ENCODE data around the gene MINPP1.

The MINPP1 gene

DNA sequence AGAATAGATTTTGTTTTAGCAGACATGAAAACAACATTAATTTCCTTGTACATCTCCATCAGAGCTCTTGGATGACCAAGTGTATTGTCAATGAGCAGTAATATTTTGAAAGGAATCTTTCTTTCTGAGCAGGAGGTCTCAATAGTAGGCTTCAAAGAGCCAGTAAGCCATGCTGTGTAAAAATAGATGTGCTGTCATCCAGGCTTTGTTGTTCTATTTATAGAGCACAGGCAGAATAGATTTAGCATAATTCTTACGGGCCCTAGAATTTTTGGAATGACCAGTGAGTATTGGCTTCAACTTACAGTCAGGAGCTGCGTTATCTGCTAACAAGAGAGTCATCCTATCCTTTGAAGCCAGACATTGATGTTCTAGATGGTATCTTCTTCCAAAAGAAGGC lies 19.0 kb downstream of the MINPP1 start:
- no peak for DNase-seq

DNA sequence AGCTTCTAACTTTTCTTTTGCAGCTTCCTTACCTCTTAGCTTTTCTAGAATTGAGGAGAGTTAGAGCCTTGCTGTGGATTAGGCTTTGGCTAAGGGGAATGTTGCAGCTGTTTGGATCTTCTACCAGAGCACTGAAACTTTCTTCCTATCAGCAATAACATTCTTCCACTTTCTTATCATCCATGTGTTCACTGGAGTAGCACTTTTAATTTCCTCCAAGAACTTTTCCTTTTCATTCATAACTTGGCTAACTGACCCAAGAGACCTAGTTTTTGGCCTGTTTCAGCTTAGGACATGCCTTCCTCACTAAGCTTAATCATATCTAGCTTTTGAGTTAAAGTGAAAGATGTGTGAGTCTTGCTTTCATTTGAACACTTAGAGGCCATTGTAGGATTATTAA lies 19.6 kb downstream of the MINPP1 start:
- no peak for DNase-seq

DNA sequence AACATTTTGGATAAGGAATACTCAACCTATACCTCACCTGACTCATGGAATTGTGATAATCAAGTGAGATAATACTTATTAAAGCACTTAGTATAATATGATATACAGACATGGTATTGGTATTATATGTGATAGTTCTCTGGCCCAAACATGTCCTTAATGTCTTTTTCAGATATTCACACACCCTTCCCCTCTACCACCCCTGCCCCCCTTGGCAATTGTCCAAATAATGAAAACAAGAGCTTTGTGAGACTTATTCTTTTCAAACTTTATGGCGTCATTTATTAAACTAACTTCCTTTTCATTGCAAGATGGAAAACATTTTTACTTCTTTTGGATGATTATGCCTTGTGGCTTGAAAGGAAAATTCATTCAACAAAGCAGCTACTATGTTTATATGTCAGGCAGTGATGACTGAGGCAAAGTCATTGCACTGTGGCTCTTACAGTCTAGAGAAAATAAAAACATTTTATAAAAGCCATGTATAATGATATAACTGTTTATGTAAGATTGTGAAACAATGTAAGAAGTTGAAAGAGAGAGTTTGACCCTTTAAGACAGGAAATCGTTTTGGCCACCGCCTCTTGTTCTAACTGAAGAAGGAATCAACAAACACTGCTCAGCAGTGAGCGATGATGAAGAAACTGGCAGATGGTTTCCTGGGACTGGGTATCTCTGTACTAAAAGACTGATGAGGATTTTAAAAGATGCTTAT lies 27.4 kb downstream of the MINPP1 start:
- DNase-seq, result no peak

GRCh38 chr10:87532696-87533095 lies 28.0 kb downstream of the MINPP1 start:
- DNase-seq, result no peak

DNA sequence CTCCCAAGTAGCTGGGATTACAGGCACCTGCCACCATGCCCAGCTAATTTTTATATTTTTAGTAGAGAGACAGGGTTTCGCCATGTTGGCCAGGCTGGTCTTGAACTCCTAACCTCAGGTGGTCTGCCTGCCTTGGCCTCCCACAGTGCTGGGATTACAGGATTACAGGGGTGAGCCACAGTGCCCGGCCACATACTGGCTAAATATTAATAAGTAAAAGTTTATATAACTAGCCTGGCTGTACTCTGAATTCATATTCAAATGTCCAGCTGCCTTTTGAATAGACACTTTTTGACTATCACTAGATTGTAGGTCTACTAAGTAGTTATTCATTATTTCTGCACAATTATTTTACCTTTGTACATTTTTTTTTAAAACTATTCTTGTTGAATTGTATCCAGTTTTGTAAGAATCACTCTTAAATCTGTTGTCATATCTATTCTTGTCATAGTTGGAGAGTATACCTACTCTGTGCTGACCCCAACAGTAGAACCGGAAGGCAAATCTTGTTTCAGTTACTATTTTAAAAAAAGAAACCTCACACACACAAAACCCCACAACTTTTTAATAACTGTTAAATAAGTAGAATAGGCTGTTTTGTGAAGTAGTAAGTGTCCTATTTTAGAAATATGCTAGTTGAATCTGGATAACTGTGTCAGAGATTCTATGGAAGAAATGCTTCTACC lies 29.6 kb downstream of the MINPP1 start:
- DNase-seq, result no peak

GRCh38 chr10:87538092-87539015 lies 33.7 kb downstream of the MINPP1 start:
- DNase-seq, result no peak

DNA sequence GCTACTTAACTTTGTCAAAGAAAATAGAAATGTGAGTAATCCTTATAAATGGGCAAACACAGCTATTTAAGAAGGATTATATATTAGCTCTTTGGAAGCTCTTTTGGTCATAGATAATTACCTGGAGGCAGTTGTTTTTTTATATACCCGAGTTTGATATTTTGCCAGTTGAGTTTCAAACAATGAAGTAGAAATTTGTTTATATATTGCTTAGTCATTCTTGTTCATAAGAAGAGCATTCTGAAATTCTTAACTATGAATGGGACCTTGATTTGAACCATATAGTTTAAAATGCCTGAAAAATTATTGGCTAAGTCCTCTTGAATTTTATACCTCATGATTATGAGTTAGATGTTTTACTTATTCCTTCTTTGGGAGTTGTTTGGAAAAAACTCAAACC lies 36.4 kb downstream of the MINPP1 start:
- no peak for DNase-seq

GRCh38 chr10:87544721-87545120 lies 40.0 kb downstream of the MINPP1 start:
- no peak for DNase-seq

DNA sequence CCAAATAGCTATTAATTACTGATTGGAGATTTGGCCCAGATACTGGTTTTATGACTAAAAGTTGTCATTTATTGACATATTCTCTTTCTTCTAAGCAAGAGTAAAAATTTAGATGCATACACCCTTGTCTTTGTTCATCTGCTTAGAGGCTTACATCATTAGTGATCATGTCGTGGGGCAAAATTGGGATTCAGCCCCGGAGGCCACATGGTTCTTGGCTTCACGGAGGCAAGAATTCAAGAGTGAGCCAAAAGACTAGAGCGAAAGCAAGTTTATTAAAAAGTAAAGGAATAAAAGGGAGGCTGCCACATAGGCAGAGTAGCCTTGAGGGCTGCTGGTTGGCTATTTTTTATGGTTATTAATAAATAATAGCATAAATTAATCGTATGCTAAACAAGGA lies 41.1 kb downstream of the MINPP1 start:
- no peak for DNase-seq

- DNase-seq, result no peak
Measured at GRCh38 chr10:87546210-87546609, 41.5 kb downstream of the MINPP1 start.

DNA sequence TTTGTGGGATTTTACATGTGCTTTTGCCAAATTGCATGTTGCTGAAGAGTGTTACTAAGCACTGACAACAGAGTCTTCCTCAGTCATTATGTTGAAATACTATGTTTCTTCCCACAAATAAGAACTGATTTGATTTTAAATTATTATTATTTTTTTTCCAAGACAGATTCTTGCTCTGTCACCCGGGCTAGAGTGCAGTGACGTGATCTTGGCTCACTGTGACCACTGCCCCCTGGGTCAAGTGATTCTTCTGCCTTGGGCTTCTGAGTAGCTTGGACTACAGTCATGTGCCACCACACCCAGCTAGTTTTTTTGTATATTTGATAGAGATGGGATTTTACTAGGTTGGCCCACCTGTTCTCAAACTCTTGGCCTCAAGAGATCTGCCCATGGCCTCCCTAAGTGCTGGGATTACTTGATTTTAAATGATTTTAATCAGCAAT lies 42.3 kb downstream of the MINPP1 start:
- no peak for DNase-seq

- DNase-seq, result no peak
Measured at GRCh38 chr10:87547734-87548311, 43.1 kb downstream of the MINPP1 start.

DNA sequence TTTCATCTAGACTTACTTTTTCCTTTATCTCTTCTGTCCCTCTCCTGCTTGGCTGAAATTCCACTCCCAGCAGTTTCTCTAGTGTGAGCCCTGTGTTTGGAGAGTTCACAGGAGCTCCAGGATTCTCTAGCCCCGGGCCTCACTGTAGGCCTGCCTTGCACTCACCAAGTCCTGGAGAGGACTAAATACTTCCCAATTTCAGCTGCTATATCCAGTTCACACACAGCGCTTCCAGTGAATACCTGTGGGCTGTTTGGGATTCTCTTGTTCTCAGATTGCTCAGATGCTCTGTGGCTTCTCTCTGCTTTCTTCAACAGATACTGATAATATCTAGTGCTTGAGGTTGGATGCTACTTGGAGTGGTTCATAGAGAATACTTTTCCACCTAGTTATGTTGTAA lies 46.0 kb downstream of the MINPP1 start:
- DNase-seq, result no peak

GRCh38 chr10:87551326-87551725 lies 46.6 kb downstream of the MINPP1 start:
- no peak for DNase-seq

GRCh38 chr10:87552248-87552929 lies 47.7 kb downstream of the MINPP1 start:
- no peak for DNase-seq

GRCh38 chr10:87557409-87557808 lies 52.7 kb downstream of the MINPP1 start:
- DNase-seq, result no peak

GRCh38 chr10:87558333-87558732 lies 53.6 kb downstream of the MINPP1 start:
- DNase-seq, result no peak

- DNase-seq, result no peak
Measured at GRCh38 chr10:87559392-87559791, 54.7 kb downstream of the MINPP1 start.

DNA sequence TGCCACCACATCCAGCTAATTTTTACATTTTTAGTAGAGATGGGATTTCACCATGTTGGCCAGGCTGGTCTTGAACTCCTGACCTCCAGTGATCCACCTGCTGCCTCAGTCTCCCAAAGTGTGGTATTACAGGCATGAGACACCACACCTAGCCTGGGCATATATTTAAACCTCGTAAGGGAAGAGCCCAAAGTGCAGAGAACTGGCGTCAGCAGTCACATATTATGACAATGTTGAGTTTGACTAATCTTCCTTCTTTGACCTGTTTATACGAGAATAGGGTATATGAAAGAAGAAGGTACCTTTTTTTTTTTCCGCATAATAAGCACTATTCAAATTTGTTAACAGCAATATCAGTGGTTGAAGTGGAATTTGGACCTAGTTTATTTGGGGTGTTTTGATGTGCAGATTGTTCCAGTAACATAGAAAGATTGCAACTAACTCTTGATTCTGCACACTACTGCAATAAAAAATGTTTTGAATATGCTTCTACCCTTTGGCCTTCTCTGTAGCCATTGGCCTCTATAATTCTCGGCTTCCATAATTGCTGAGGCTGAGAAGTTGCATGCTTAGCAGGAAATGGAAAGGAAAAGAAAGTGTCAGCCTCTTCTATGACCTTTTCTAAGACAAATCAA lies 55.9 kb downstream of the MINPP1 start:
- no peak for DNase-seq

DNA sequence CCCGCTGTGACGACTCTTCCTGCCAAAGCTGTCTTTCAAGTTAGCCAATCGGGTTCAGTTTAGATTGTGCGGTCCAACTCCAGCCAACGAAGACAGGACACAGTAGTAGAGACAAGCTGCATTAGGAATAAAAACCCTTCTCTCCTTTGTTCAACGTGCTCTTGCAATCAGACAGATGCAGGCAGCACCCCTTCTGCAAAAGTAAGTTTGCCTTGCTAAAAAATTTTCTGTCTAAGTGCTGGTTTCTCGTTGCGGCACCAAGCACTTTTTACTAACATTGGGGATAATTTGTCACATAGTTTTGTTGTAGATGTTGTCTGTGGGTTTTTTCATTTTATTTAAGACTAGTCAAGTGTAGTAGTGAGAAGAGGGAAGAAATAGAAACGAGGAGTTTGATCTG lies 58.1 kb downstream of the MINPP1 start:
- no peak for DNase-seq

DNA sequence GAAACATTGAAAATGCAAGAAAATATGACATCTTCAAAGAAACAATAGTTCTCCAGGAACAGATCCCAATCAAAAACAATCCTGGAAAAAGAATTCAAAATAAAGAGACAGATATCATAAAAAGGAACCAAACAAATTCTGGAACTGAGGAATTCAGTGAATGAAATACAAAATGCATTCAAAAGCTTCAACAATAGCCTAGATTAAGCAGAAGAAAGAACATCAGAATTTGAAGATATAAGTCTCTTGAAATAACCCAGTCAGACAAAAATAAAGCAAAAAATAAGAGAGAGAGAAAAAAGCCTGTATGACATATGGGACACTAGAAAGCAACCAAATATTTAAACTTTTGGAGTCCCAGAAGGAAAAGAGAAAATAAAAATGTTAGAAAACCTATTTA lies 60.3 kb downstream of the MINPP1 start:
- DNase-seq, result no peak

DNA sequence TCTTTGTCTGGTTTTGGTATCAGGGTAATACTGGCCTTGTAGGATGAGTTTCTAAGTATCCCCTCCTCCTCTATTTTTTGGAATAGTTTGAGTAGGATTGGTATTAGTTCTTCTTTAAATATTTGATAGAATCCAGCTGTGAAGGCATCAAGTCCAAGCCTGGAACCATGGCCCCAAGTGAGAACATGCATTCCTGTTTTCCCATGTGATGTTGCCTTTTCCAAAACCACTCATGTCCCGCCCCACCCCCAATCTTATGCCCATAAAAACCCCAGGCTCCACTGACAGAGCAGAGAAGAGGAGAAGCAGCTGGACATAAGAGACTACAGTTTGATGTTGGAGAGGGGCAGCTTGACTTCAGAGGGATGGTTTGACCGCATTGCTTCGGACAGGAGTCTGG lies 71.2 kb downstream of the MINPP1 start:
- no peak for DNase-seq
